Thyroid gland (tissue), 4 donors: Measurements from ENCODE around the gene ERVW-1.

Experiments
- CTCF ChIP-seq, 6 experiments: fragments of 200-600 bp in 3 of 6; fragments of 450-650 bp in 3 of 6; sonication (generic) in 3 of 6; IDR thresholded peaks; one replicate each; pipeline ENCODE4 v1.5.1; 2016 to 2019; ENCODE audit warnings: antibody characterized with exemption in 6 of 6, mild to moderate bottlenecking in 2 of 6, inconsistent platforms in 1 of 6, moderate library complexity in 1 of 6
- POLR2A ChIP-seq, 2 donors: fragments of 450-650 bp; IDR thresholded peaks; one replicate each; pipeline ENCODE4 v1.6.1; 2017; ENCODE audit warnings: antibody characterized with exemption in 2 of 2, mild to moderate bottlenecking in 2 of 2, moderate library complexity in 1 of 2

- TF ChIP-seq CTCF (IDR thresholded peaks at IDR 0.05) (no peak), POLR2A (IDR thresholded peaks at IDR 0.05) (no peak)
Measured at GRCh38 chr7:92508946-92509345, 31.2 kb upstream of the ERVW-1 start.
